NCI-H187 treated with DMSO at 0.1 percent for 48 hours (cell line): ENCODE results near the gene CHD3.
"Not testable (repeated sequence)": the region's sequence is repeated elsewhere in the genome, so short reads cannot be mapped to it uniquely, and the experiment has no call there.

ENCODE experiments used
- DNase-seq: peaks from one replicate; lab custom pipeline; 2025; lab: John Stamatoyannopoulos, UW

CHD3 gene

GRCh38 chr17:7931709-7932482 lies 43.3 kb downstream of the CHD3 start, which contains the start of the genes CNTROB and TRAPPC1:
CNTROB (plus strand) TSS chr17:7932206; CDS start chr17:7933080, 874 bp downstream.
TRAPPC1 (minus strand) TSS chr17:7931946; CDS start chr17:7931829, 117 bp downstream.
- DNase-seq: peak; percentile 62

- no peak for DNase-seq
These were observed 43.9 kb downstream of the CHD3 start for GRCh38 chr17:7932483-7932891.

- DNase-seq: no peak
These were observed 44.4 kb downstream of the CHD3 start for GRCh38 chr17:7932949-7933348.

- DNase-seq: no peak
These were observed 47.3 kb downstream of the CHD3 start for GRCh38 chr17:7935859-7936258.

GRCh38 chr17:7940034-7940433 lies 51.4 kb downstream of the CHD3 start:
- no peak for DNase-seq

GRCh38 chr17:7940743-7941142 lies 52.2 kb downstream of the CHD3 start:
- DNase-seq: no peak

GRCh38 chr17:7943291-7943690 lies 54.7 kb downstream of the CHD3 start:
- no peak for DNase-seq

GRCh38 chr17:7944326-7944725 lies 55.7 kb downstream of the CHD3 start:
- DNase-seq: no peak

GRCh38 chr17:7945651-7946050 lies 57.1 kb downstream of the CHD3 start:
- no peak for DNase-seq

GRCh38 chr17:7946441-7946840 lies 57.9 kb downstream of the CHD3 start:
- DNase-seq: no peak

- DNase-seq: no peak
These were observed 59.1 kb downstream of the CHD3 start for GRCh38 chr17:7947651-7948050.

- no peak for DNase-seq
These were observed 62.0 kb downstream of the CHD3 start for GRCh38 chr17:7950578-7950977.

- no peak for DNase-seq
These were observed 62.7 kb downstream of the CHD3 start for GRCh38 chr17:7951143-7951792.

GRCh38 chr17:7953266-7953665 lies 64.7 kb downstream of the CHD3 start:
- not testable (repeated sequence) for DNase-seq

GRCh38 chr17:7955414-7956227 lies 67.0 kb downstream of the CHD3 start:
- DNase-seq: no peak

- no peak for DNase-seq
These were observed 67.8 kb downstream of the CHD3 start for GRCh38 chr17:7956228-7956965.

- DNase-seq: no peak
These were observed 71.1 kb downstream of the CHD3 start for GRCh38 chr17:7959503-7960253.

- DNase-seq: no peak
These were observed 72.8 kb downstream of the CHD3 start for GRCh38 chr17:7961421-7961820.
